HG02588 (cell line): ENCODE data around the gene KLF4.
A peak's percentile ranks its signal among the peaks of the same experiment; 100 is the strongest.

ENCODE experiments used
- ATAC-seq: cut with Tn5 transposase; IDR thresholded peaks from one replicate; pipeline ENCODE4 v1.9.1; 2021; ENCODE audit warnings: mild to moderate bottlenecking, moderate library complexity; ENCODE audit not compliant: unreplicated experiment

Gene KLF4

DNA sequence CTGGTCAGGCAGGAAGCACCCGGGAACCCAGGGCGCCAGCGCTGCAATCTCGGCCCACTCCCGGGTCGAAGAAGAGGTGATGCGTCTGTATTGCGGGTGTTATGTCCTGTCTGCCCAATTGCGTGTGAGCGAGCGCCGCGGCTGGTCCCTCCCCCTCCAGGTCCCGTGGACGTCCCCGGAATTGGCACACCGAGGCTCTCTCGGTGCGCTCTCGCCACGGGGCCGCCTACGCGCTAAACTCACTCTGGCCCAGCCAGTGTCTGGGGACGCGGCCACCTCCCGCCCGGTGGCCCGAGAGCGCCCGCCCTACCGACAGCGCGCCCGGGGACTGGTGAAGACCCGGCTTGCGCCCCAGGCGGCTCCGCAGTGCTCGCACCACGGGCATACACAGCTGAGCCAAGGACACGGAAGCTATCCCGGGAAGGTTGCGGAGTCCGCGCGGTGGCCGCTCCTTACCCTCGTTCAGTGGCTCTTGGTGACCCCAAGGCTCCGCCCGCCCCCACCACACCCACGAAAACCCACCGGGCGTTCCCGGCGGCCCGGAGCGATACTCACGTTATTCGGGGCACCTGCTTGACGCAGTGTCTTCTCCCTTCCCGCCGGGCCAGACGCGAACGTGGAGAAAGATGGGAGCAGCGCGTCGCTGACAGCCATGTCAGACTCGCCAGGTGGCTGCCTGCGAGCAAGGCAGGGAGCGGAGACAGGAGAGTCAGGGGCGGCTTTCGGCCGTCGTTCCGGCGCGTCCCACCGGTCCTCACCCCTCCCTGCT is 1.0 kb downstream of the KLF4 start:
- no peak for ATAC-seq

DNA sequence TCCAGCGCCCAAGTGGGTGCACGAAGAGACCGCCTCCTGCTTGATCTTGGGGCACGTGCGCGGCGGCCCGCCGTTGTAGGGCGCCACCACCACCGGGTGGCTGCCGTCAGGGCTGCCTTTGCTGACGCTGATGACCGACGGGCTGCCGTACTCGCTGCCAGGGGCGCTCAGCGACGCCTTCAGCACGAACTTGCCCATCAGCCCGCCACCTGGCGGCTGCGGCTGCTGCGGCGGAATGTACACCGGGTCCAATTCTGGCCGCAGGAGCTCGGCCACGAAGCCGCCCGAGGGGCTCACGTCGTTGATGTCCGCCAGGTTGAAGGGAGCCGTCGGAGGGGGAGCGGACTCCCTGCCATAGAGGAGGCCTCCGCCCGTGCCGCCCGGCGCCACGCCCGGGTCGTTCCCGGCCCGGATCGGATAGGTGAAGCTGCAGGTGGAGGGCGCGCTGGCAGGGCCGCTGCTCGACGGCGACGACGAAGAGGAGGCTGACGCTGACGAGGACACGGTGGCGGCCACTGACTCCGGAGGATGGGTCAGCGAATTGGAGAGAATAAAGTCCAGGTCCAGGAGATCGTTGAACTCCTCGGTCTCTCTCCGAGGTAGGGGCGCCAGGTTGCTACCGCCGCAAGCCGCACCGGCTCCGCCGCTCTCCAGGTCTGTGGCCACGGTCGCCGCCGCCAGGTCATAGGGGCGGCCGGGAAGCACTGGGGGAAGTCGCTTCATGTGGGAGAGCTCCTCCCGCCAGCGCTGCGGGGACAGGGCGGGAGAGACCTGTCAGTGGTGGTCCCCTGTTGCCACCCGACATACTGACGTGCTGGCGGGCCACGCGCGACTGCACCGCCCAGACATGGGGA is 1.8 kb downstream of the KLF4 start:
- no peak for ATAC-seq

DNA sequence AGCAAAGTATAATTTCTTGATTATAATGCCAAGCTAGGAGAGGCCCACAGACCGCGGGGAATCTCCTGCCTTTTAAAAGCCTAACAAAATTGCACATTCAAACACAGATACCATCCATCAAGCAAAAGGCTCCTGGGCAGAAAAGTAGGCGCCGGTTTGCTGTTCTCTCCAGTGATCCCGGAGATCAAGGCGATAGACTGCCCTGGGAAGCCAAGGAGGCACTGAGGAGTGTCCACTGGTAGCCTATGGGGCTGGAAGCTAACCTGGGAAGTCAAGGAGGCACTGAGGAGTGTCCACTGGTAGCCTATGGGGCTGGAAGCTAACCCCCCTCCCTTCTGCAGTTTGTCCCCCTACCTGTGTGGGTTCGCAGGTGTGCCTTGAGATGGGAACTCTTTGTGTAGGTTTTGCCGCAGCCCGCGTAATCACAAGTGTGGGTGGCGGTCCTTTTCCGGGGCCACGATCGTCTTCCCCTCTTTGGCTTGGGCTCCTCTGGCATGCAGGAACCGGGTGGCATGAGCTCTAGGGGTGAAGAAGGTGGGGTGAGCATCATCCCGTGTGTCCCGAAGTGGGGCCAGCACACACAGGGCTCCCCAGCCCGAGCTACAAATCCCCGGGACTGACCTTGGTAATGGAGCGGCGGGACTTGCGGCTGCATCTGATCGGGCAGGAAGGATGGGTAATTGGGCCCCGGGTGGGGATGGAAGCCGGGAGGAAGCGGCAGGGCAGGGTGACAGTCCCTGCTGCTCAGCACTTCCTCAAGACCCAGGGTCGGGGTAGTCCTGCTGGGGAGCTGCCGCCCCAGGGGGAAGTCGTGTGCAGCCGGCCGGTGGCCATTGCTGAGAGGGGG is 2.7 kb downstream of the KLF4 start:
- no peak for ATAC-seq

DNA sequence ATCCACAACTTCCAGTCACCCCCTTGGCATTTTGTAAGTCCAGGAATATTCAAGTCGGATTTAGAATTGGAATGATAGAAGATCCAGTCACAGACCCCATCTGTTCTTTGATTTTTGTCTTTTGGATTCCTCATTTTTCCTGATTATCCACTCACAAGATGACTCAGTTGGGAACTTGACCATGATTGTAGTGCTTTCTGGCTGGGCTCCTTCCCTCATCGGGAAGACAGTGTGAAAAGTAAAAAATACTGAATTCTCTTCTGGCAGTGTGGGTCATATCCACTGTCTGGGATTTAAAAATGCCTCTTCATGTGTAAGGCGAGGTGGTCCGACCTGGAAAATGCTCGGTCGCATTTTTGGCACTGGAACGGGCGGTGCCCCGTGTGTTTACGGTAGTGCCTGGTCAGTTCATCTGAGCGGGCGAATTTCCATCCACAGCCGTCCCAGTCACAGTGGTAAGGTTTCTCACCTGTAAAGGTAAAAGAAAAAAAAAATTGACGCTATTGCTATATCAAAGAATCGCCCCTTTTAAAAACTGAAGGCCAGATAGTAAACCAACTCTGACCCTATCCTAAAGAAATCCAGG is 4.0 kb downstream of the KLF4 start:
- ATAC-seq: no peak

DNA sequence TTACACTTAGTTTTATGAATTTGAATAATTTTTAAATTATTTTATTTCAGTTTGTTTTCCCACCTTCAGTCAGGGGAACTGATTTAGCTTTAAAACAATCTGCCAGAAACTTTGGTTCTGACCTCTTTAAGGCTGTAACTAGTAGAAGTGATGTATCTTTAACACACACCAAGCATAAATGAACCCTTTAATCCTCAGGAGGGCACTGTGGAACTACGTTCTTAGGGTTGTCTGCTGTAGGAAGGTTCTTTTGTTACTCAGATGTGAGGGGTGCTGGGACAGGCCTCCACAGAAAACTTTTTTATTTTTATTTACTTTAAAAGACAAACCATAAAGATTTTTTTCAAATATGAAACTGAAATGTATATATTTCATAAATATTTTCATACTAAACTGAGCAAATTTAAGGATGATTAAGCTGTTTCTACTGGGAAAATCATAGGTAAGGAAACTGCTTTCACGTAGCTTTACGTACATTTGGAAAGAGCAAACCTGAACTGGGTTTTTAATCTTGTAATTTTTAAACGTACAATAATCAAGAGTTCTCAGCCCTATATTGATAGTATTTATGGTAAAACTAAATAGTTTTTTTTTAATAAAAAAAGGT is 5.3 kb downstream of the KLF4 start:
- no peak for ATAC-seq

DNA sequence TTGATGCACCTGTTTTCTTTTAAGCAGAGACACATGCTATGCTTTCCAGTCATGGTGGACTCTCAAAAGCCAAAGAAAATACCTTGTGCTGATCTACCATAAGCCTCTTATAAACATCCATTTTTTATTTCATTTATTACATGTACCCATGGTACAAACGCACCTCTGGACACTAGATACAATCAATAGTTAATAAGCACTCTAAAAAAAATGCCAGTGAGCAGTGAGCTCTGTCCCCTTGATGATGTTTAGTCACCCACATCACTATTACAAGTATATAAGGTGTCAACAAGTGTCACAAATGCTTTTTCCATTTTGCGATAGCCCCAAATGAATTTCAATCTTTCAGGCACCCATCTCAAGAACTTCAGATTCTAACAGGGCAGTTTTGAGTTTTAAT is 5.9 kb downstream of the KLF4 start:
- ATAC-seq: no peak

DNA sequence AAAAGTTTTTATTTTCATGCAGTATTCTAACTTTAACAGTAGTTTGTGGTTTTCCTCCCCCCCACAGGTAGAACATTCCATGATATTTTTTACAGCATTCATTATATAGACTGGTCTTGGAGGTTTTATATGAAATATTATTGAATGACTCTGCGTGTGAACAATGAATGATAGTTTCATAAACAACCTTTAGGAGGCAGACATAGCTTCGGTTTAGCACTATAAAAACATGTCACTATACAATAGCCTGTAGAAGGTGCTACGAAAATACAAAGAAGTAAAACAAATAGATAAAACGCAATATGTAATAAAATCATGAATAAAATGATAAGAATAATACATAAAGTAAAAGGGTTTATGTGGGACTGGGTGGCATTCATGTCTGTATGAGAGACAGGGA is 8.5 kb downstream of the KLF4 start:
- no peak for ATAC-seq

DNA sequence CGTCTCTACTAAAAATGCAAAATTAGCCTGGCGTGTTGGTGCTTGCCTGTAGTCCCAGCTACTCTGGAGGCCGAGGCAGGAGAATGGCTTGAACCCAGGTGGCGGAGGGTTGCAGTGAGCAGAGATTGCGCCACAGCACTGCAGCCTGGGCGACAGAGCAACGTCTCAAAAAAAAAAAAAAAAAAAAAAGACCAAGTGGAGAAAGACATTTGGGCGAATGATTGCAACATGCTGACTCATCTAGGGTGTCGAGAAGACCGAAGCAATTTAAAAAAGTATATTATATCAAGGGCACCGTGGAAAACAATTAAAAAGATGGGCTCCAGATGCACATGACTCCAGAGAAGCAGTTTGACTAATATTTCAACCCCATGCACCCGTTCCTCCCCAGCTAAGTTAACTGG is 9.2 kb downstream of the KLF4 start:
- ATAC-seq: no peak

DNA sequence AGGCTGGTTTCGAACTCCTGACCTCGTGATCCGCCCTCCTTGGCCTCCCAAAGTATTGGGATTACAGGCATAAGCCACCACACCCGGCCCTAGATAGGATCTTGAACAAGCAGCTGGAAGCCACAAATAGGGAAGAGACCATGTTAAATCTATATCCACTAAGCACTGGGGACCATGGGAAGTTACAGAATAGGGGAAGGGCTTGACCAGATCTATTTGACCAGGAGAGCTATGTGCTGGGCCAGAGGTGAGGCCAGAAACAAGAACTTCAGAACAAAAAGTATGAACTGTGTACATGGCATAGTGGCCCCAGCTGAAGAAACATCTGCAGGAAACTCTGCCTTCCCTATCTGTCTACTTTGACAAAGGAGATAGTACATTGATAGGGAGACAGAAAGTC is 10.8 kb downstream of the KLF4 start:
- ATAC-seq: no peak

DNA sequence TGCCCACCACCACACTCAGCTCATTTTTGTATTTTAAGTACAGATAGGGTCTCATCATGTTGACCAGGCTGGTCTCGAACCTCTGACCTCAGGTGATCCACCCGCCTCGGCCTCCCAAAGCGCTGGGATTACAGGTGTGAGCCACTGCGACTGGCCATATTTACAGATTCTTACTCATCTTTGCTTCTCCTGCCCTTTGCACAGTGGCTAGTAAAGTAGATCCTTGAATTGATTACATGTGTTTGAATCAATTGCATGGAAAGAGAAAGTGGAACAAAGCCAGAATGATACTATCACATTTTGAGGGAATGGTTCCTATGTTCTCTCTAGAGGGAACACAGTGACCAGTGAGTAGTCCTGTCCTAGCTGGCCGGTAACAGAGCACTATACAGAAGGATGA is 15.4 kb downstream of the KLF4 start:
- ATAC-seq: no peak

DNA sequence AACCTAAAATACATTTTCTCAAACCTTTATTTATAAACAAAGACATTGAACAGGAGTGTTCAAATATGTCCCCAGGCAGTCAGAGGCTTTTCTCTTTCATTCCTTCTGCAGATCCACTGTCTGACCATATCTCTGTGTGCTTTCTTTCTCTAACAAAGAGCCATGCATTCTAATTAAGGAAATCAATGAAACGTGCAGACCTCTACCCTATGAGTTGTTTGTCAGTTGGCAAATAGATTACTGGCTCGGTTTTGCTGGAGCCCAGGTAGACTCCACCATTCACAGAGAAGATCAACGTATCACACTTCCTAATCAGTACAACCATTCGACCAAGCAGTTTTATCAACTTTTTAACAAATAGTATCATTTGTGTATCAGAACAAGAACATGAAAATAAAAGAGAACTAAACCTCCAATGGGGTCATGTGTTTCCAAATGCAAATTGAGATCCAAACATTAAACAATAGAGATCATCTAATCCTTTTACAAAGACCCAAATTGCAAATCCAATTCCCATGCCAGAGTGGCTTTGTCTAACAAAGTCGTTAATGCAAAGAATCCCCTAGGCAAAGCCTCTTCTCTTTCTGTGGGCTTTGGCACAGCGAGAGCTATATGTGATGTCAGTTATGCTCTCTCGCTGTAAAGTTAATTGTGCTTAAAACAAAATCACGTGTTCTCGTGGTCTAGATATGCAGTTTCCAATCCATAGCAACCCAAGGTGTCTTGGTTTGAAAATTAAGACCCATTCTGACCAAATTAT is 16.8 kb downstream of the KLF4 start:
- no peak for ATAC-seq

DNA sequence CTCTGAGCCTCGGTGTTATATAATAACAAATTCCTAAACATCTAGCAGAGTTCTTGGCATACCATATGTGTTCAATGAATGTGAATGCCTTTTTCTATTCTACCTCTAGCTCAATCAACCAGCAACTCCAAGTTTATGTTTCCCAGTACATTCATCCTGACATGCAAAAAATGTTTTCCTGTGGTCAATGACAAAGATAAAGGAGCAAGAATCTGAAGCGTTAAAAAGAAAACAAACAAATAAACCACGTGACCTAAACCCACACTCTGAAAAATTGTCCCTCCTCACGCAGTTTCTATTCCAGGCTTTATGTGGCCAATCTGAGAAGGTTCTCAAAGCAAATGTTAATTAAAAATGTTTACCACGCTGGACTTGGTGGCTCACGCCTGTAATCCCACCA is 18.0 kb downstream of the KLF4 start:
- no peak for ATAC-seq

DNA sequence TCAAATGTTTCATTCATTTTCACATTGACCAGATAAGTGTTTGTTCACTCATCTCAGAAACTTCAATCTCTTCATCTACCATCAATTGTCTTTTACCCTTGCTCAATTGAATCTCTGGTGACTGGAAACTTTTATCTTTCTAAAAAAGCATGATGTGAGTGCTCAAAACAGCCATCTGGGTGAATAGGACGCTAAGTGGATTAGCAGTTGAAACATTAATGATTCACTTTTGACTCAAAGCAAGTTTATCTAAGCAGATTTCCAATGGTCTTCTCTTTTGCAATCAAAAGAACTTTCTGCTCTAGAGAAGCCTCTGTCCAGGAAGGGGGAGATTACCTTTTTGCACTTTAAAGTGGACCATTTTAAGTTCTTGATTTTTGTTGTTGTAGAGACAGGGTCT is 22.2 kb downstream of the KLF4 start:
- no peak for ATAC-seq

DNA sequence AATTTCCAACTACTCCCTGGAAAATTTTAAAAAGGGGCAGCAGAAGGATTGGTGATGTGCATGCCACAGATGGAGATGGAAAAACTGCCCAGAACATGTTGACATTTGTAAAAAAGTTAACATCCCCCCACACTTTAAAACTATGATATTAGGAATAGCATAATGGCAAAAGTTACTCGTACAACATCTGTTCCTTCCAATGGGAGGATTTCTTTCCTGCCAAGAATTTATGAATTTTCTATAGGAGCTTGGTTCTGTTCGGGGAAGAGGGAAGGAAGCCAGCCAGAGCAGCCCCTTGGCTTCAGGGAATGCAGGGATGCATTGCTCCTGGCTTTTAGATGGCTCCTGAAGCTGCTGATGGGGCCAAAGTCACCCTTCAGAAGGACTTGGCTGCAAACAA is 22.7 kb downstream of the KLF4 start:
- no peak for ATAC-seq

DNA sequence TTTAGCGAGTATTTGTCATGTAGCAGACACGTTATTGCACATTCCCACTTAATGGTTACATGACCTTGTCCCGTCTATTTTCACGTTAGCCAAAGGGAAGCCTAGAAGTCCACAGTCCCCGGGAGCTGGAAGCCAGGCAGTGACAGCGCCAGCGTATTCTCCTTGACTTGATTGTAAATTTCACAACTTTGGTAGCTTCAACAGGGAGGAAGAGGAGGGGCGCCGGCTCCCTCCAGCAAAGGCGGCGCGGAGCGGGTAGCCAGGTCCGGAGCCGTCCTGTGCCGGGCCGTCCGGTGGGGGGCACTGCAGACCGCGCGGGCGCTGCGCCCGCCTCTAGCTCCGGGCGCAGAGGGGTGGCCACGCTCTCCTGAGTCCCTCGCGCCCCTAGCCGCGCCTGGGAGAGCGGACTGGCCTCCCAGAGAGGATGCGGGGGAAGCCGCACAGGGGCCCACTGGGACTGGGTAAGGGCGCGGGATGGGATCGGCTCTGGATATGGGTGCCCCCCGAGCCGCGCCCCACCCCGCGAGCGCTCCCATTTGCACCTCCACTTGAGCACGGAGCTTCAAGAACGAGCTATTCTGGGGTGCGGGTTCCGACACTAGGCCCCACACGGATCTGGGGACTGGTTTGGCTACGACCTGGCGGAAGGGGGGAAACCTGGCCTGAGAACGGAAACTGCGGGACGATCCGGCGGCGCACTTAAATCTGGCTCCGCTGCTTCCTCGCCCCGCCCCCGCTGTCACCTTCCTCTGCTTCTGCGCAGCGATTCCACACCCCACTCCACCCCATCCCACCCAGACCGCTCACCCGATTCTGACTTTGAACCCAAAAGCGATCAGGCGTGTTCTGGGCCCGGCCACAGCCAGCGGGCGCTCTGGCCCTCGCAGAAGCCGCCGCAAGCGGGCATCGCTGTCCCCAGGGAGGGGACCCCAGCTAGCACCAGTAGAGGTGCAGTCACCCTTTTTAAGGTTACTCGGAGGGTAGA is 23.8 kb downstream of the KLF4 start:
- ATAC-seq: peak; percentile 80

DNA sequence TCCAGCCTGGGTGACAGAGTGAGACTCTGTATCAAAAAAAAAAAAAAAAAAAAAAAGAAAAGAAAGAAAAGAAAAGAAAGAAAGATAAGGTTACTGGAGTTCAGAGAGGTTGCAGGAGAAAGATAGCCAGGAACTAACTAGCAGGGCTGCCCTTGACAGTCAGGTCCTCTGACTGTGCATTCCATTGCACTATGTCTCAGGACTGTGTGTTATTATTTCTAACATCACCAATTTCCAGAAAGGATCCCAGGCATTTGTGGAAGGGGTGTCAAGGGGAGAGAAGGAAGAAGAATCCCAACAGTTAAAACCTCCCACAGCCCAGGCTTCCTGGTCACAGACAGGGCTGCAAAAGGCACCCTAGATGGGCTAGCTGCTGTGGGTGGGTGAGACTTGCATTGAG is 25.1 kb downstream of the KLF4 start:
- ATAC-seq: no peak

DNA sequence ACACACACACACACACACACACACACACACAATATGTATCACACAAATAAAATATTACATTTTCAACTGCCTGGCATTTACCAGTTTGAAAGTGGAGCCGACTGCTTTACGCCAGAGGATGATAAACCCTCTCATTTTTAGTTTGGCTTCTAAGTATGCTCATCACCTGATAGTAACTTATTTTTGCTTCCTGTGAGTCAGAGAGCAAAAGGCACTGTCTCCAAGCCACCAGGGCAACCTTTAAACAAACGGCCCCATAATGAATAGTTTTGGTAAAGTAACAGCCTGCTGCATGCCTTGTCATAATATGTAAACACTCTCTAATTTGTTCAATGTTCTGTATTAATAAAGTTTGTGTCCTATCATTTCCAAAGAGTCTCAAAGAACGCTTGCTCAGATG is 26.9 kb downstream of the KLF4 start:
- no peak for ATAC-seq

DNA sequence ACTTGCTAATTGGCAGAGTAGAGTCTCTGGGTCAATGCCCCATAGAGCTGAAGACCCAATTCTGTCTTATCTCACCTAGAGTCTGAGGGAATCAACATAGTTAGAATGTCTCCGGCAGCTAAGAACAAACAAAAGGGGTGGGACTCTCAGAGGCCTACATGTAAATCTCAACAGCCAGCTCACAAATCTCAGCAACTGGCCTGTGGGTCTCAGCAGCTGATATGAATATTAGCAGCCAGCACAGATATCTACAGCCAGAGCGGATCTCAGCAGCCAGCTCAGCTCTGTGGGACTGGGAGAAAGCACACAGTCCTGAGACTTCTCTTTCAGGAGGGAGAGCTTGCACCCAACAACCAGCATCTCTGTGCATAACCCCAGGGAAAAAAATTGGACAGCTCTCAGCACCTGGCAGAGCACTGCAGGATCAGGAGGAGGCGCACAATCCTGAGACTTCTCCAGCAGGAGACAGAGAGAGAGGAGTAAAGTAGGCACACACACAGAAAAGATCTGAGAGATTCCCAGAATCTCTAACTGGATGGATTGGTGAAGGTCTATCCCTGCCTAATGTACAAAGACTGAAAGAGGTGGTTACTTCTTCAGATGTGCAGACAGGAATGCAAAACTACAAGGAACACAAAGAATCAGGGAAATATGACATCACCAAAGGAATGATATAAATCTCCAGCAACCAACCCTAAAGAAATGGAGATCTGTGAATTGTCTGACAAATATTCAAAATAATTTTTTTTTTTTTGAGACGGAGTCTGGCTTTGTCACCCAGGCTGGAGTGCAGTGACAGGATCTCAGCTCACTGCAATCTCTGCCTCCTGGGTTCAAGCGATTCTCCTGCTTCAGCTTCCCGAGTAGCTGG is 29.2 kb downstream of the KLF4 start:
- ATAC-seq: no peak
